GM19395 (cell line): ENCODE measurements around the gene PEF1.

Experiments
- ATAC-seq: cut with Tn5 transposase; IDR thresholded peaks from one replicate; pipeline ENCODE4 v1.9.1; 2021; ENCODE audit warnings: mild to moderate bottlenecking, moderate library complexity; ENCODE audit not compliant: unreplicated experiment

PEF1 gene

DNA sequence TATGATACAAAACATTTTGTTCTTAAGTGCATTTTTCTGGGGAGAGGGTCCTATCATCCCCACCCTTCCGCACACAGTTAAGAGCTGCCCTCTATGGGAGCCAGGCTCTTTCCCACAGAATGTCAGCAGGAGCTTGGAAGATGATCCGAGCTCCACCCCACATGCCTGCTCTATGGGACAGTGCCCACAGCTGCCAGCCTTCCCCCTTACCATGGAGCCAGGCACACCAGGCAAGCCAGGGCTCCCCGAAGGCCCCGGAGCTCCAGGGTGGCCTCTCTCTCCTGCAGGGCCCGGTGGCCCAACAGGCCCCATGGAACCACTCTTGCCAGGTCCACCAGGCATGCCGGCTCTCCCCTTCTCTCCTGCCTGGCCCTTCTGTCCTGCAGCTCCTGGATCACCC lies 10.4 kb upstream of the PEF1 start:
- no peak for ATAC-seq

DNA sequence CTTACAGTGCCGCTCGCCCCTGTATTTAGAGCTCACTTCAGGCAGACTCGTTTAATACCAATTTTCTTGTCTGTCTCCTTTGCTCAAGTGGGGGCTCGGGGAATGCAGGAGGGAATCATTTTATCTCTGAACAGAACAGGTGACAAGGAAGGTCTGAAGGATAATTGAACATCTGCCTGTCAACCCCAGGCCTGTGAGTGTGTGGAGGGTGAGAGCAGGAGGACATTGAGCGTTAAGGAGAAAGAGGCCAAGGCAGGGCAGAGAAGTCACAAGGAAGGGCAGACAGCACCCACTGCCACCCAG lies 9.7 kb upstream of the PEF1 start:
- no peak for ATAC-seq

DNA sequence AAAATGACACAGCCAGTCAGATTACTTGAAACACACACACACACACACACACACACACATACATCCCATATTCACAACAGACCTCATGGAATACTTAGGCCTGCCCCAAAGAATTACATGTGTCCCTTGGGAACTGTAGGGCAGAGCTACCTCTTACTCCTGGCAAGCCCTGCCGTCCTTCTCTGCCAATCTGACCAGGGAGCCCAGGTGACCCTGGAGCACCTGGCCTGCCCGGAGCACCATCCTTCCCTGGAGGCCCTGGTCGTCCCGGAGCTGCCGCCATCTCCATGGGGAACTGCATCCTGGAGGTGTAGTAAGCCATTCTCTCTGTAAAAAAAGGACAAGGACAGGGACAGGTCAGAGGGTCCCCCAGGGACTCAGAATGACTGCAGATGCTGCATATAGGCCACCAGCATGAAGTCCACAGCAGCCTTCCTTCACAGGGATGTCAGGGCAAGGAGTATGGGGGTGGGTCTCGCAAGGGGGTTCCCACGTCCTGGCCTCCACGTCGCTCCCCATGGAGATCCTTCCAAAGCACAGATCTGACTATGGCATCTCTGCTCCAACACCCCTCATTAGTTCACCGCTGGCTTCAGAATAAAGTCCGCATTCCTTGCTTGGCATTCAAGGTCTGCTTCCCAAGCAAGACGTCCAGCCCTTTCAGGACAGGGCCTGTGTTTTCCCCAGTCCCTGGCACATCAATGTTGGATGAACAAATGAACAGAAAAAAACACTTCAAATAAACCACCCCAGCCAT lies 9.2 kb upstream of the PEF1 start:
- no peak for ATAC-seq

DNA sequence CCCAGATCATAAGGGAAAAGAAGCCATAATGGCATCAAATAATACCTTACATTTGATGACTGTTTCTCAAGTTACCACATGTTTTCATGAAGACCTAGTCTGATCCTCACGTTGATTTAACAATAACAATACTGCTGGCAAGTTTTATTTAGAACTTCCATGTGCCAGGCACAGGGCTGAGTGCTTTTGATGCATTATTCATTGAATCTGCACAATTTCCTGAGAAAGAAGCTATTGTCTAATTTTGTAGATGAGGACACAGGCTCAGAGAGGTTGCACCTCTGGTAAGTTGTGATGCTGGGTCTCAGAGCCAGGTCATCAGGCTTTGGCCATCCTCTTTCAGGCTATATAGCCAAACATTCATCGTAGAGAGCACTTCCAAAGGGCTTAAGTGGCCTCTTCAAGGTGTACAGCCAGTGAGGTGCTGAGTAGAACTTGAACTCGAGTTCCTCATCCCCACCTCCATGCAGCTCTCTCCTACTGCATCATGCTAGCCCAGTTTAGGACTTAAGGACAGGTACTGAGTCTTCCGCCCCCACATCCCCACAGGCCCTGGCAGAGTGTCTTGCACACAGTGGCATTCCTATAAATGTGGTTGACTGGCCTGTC lies 8.3 kb upstream of the PEF1 start:
- no peak for ATAC-seq

DNA sequence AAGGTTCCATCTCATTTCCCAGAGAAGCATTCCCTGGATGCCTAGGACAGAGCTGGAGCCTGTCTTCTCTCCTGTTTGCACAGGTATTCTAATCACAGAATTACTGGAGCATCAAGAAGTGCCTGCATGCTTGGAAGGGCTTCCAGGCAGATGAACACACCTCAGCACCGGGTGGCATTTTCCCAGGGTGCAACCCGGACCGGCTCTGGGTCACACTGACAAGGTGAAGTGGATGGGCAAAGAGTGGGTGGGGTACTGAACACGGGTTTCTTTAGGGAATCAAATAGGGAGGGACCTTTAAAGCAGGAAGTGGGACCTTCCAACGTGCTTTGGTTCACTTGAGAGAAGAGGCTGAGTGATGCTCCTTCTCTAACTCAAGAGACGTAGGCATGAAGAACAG lies 7.1 kb upstream of the PEF1 start:
- ATAC-seq, result no peak

DNA sequence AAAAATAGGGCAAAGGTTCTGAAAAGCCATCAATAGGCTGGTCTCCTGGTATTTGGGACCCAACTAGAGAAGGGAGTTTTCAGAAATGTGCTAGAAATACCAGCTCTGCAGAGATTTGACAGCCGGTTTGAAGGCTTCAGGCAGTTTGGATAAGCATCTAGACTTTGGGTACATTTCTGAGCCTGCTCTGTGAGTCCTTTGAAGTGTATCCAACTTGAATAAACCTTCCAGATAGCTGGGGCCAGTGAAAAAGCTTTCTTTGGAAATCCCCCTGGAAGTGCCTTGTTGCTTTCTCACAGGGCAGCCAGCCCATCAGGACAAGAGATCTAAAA lies 6.4 kb upstream of the PEF1 start:
- ATAC-seq, result no peak

DNA sequence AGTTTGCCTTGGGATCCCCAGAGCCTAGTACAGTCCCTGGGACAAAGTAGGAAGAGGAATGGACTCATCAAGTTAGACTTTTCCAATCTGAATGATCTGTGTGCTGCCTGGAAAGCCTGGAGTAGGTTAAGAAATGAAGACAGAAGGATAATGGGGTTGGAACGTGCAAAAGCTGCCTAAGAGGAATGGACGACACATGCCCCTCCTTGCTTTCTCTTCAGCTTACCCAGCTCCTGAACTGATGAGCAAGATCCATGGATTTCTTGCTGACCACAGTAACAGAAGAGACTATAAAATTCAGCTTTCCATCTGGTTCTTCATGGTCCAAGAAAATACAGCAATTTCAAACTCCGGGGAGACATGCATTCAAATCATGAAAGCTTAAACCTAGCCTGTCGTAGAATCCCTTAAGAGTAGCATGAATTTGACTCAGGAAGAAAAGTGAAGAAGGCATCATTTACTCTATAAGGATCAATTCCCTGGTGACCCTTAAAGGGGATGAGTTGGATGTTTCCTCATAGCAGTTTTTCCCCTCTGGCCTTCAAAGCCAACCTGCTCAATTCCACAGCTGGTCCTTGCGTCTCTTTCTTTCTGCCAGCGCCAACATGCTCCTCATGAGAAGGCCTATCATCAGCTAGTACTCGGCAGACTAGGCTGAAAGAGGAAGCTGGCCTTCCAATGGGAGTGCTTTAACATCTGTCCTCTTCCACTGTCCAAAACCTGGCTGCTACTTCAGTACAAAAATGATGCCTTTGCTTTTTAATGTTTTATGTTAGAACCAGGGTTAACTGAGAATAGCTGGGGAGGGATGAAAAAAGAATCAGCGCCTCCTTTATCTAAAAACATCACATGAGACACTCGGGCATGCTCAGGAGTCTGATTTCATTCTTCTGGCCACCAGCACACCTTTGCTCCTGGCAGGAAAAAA lies 5.7 kb upstream of the PEF1 start:
- ATAC-seq, result no peak

DNA sequence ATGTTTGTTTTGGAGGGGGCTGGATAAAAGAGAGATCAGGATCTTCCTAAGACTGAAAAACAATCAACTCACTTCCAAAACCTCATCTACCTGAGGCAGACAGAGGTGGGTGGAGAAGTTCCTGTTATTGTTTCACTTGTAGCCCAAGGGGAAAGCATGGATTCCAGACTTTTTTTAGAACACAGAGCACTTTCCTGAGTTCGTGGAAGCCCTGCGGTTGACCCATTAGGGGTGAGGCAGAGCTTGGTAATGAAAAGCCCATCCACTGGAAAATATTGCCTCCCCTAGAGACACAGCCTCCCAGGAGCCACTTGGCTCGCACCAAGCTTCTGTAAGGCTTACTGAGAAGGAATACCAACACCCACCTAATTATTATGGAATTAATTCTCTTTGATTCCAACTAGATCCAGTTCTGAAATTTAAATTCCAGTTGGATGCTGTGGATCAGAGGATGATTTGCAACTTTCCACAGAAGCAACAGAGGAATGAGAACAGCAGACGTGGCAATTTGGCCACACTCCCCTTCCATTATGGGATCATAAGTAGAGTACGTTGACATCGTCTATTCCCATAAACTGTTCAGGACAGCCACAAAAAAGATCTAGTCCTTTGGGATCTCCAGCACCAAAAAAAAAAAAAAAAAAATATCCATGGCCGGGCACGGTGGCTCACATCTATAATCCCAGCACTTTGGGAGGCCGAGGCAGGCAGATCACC lies 4.1 kb upstream of the PEF1 start:
- no peak for ATAC-seq

DNA sequence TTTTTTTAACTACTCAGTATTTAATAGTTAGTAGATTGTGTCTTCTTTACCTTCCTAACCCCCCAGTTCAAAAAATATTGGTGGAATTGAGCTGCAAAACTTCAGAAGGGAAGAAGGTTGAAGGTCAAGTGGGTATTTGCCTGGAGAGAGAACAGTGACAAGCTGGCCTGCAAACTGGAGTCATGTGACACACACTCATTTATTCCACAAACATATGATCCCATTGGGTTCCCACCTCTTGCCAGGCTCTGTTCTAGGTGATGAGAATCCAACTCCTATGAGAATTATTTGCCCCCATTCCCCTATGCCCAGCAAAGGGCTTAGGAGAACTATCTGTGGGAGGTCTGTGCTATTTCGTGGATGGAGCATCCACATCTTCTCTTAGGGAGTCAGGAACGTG lies 3.5 kb upstream of the PEF1 start:
- ATAC-seq, result no peak

DNA sequence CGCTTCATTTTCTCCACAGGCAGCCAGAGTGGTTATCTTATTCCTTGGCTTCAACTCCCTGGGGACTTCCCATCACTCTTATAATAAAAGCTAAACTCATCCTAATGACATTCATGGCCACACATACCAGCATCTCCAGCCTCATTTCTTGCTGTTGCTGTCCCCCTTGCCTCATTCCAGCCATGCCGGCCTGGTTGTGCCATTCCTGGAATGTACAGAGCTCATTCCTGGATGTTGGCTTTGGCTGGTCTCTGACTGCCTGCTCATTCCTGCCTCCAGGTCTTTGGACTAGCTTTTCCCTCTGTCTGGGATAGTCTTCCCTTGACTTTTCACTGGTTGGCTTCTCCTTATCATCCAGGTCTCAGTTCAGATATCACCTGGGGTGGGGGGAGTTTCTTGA lies 2.4 kb upstream of the PEF1 start:
- no peak for ATAC-seq

DNA sequence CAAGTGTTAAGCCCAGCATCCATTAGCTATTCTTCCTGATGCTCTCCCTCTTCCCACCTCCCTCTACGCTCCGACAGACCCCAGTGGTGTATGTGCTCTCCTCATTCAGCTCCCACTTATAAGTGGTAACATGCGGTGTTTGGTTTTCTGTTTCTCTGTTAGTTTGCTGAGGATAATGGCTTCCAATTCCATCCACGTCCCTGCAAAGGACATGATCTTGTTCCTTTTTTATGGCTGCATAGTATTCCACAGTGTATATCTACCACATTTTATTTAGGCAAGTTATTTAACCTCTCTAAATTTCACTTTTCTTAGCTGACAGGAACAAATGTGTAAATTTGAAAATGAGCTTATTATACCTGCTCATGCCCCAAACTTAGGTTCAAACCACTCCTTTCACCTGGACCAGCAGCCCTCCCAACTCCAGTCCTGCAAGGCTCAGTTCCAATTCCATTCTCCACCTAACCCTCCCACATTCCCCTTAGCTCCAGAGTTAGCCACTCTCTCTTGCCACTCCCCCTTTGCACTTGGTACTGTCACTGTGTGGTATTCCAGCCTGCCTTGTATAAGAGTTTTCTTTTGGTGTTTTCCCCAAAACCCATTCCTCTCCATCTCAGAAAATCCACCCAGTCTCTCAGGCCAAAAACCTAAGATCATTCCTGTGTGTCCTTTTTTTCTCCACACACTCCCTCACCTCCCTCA lies 1.7 kb upstream of the PEF1 start:
- ATAC-seq, result no peak

DNA sequence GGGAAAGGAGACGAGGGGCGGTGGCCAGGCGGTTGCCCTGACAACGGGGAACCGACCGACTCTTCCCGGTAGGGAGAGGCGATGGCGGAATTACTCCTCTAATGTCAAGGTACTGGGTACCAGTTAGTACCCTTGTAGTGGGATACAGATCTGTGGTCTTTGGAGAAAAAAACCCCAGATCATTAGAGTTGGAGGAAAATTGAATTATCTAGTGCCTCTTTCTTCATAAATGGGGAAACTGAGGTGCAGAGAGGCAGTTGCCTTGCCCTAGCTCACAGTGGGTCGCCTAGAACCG lies 545 bp upstream of the PEF1 start:
- no peak for ATAC-seq

DNA sequence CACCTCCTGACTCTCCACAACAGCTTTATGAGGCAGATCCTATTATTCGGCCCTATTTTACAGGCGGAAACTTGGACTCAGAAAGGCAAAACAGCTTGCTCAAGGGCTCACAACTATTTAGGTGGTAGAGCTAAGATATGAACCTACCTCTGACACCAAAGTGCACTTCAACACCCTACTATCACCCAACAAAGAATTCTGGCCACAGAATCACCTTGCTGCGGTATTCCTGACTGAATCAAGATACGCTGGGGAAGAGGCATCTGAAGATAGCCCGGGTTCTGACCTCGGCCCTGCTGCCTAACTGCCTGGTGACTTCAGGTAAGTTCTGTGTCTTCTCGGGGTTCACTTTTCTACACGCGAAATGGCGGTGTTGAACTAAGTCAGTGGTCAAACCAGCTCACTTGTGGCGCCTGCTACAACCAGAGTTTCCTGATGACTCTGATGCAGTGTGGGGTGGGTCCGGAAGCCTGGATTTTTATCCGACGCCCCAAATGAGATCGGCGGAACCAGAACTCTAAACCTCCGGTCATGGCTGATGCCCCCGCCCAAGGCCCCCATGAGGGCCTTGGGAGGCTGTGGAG lies 608 bp downstream of the PEF1 start:
- ATAC-seq, result no peak

DNA sequence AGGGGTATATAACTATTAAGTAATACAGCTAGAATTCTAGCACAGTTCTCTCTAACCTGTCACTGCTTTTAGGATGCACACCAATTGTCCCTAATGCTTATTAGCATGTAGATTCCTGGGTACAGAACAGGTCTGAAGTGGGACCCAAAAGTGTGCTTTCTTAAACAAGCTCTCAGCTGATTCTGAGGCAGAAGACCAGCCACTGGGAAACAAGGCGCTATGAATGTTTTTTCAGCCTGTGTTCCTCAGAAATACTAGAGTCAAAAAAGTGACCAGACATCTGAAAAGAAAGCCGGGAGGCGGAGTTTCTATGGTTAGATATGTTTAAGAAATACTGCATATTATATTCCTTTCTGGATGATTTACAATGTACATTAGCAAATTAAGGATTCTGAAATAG lies 1.8 kb downstream of the PEF1 start:
- ATAC-seq, result no peak

DNA sequence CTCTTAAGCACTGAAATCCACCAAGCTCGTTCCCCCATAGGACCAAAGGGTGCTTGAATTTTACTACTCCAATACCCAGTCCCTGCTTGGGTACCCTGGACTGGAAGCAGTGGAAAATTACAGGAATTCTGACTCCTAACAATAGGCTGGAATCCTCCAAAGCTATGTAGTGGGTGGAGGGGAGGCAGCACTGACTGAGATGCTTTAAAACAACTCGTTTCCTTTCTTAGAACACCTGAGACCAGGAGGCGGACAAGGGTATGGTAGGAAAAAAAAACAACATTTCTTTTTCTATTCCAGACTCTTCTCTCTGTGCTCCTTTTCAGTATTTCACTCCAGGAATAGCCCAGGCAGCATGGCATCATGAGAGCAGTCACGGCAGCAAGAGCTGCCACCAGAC lies 2.3 kb downstream of the PEF1 start:
- no peak for ATAC-seq

DNA sequence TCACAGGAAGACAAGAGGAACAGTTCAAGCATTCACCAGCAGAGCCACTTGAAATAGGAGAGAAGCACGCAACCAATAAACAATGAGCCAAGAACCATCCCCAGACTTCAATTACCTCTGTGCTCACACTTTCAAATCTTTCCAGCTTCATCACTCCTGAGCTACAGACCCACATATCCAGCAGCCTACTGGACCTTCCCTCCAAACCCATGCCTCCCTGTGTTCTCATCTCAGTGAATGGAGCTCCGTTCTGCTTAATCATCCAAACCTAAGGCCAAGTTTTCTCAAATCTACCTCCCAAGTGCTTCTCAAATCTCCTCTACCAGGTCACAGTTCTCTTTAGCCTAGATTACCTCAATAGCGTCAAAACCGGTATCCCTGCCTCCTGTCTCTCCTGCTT lies 3.7 kb downstream of the PEF1 start:
- no peak for ATAC-seq

DNA sequence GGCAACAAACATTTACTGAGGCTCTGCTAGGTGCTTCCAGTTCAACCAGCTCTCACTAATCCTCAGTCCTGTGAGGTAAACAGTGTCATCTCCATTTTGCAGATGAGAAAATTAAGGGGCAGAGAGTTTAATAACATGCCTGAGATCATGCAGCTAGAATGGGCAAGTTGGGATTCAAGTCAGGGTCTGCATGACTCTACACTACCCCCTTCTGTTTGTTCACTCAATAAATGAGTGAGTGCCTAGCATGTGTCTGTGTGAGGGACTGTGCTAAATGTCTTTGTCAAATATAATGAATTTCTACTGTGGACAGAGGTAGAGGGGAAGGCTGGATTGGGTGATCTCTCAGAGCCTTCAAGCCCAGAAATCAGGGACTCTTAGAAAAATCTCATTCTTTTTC lies 4.5 kb downstream of the PEF1 start:
- no peak for ATAC-seq

DNA sequence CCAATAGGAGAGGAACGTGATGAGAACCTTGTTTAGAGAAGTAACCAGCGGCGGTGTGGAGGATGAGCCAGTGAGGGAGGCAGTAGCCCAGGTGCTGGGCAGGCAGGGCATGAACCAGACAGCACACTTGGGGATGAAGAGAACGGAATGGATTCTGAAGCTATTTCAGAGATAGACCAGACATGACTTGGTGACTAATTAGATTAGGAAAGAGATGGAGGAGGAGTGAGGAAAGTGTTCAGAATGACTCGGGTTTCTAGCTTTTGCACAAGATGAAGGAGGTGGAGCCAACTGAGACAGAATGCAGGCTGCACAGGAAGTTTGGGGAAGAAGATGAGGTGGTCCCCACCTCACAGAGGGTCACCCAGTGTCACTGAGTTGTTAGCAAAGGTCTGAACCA lies 5.1 kb downstream of the PEF1 start:
- ATAC-seq, result no peak

DNA sequence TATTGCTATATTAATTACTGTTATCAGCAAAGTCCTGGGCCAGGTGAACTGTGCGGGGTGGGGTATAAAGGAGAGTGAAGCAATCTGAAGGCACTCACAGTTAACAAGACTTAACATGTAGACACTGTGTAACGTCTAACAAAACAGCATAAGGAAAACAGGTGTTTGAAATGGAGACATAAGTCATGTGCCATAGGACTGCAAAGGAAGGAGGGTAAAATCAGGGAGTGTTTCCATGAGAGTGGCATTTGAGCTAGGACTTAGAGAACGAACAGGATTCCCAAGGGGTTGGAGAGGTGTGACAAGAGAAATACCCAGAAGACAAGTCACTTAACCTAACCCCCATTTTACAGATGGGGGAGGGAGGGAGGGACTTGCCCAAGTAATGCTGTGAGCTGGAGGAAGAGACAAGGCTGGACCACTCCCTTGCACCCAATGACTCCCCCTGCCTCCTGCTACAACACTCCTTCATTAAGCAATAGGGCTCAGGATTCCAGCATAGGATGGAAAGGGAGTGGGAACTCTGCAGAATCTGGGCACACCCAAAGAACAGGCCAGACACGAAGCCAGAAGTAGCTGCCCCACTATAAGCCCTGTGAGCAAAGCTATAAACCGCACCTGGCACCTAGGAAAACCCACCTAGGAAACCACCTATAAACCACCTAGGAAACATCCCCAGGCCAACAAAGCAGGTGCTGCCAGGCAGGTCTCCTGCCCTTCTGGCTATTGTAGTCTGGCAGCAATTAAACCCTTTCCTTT lies 6.6 kb downstream of the PEF1 start:
- ATAC-seq, result no peak

DNA sequence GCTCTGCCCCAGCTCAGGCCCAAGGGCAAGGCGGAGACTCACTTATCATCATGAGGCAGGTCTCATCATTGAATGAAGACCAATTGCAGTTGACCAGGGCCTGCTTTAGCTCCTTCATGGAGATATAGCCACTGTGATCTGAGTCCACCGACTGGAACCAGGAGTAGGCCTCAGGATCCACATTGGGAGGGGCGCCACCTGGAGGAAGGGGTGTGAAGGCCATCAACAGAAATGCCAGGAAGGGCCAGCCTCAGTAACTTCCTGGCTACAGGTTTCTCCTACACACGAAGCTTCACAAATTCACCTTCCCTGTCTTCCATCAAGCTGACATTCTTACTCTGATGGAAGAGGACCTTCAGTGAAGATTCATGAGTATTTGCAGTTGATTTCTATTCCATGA lies 11.6 kb downstream of the PEF1 start:
- ATAC-seq, result no peak
